CD4-positive, alpha-beta T cell treated with Interleukin-1 beta for 1 hour (primary cell): Measurements from ENCODE around the gene GPATCH8.
A peak's percentile ranks its signal among the peaks of the same experiment; 100 is the strongest.
"Not testable (repeated sequence)": the region's sequence is repeated elsewhere in the genome, so short reads cannot be mapped to it uniquely, and the experiment has no call there.

ENCODE experiments used
- DNase-seq, 2 donors: peaks; one replicate each; pipeline ENCODE4 v3.0.0-alpha.2; 2020 to 2022

Gene GPATCH8

GRCh38 chr17:44374306-44375195 is 128.7 kb downstream of the GPATCH8 start:
- no peak for DNase-seq

GRCh38 chr17:44372036-44372435 is 131.2 kb downstream of the GPATCH8 start:
- DNase-seq: no peak

- peak in 1 of 2 donors; percentile 28 for DNase-seq
Measured at GRCh38 chr17:44369414-44370023, 133.7 kb downstream of the GPATCH8 start.

GRCh38 chr17:44368391-44369243 is 134.6 kb downstream of the GPATCH8 start:
- not testable (repeated sequence) for DNase-seq

- DNase-seq: no peak
Measured at GRCh38 chr17:44367231-44367979, 135.8 kb downstream of the GPATCH8 start.

- DNase-seq: not testable (repeated sequence)
Measured at GRCh38 chr17:44365051-44365450, 138.2 kb downstream of the GPATCH8 start.

GRCh38 chr17:44363613-44364159 is 139.5 kb downstream of the GPATCH8 start, which contains the start of gene FAM171A2:
FAM171A2 (minus strand) TSS chr17:44363853; CDS start chr17:44363714, 139 bp downstream.
- peak; percentile 65 to 71 for DNase-seq

GRCh38 chr17:44362949-44363612 is 140.1 kb downstream of the GPATCH8 start:
- DNase-seq: no peak

GRCh38 chr17:44362459-44362948 is 140.7 kb downstream of the GPATCH8 start:
- no peak for DNase-seq

- no peak for DNase-seq
Measured at GRCh38 chr17:44361292-44362260, 141.6 kb downstream of the GPATCH8 start.

- DNase-seq: no peak
Measured at GRCh38 chr17:44360826-44361225, 142.4 kb downstream of the GPATCH8 start.

- no peak for DNase-seq
Measured at GRCh38 chr17:44360144-44360533, 143.1 kb downstream of the GPATCH8 start.

- no peak for DNase-seq
Measured at GRCh38 chr17:44359458-44360143, 143.6 kb downstream of the GPATCH8 start.

- DNase-seq: no peak
Measured at GRCh38 chr17:44359006-44359405, 144.2 kb downstream of the GPATCH8 start.

GRCh38 chr17:44358066-44358465 is 145.1 kb downstream of the GPATCH8 start:
- no peak for DNase-seq

GRCh38 chr17:44356241-44356640 is 147.0 kb downstream of the GPATCH8 start:
- no peak for DNase-seq

- DNase-seq: no peak
Measured at GRCh38 chr17:44355642-44356099, 147.5 kb downstream of the GPATCH8 start.

- DNase-seq: peak; percentile 56 to 62
Measured at GRCh38 chr17:44354582-44355561, 148.3 kb downstream of the GPATCH8 start.
